GM12878 (cell line): Measurements from ENCODE around the gene PTPRF. TPM values are rescaled to one million over a fixed set of nuclear protein-coding genes. Genes with fewer than 3 reads are reported as not detected.

Source experiments
- CREB1 ChIP-seq: IDR thresholded peaks from 2 replicates; pipeline ENCODE4 v1.6.1; 2012; ENCODE audit warnings: low read depth, mild to moderate bottlenecking, inconsistent platforms
- CREM ChIP-seq: IDR thresholded peaks from 2 replicates; pipeline ENCODE4 v1.6.1; 2014; ENCODE audit warnings: antibody characterized with exemption, low read depth
- ZNF24 ChIP-seq: fragments of 450-650 bp; IDR thresholded peaks from 2 replicates; pipeline ENCODE4 v1.6.1; 2017; ENCODE audit warnings: antibody characterized with exemption, mild to moderate bottlenecking
- polyA plus RNA-seq, 11 experiments: library from polyadenylated mRNA; depleted of rRNA in 4 of 11; unstranded in 6 of 11; stranded (reverse) in 5 of 11; fragments of >200 nt; fragmentation: Nextera tagmentation in 4 of 11; fragmentation: Illumina TruSeq in 1 of 11; extraction: Ambion mirVana in 4 of 11; extraction: Trizol in 1 of 11; gene quantifications; 1 replicate in 1 of 11; 2 replicates in 10 of 11; pipeline versions ENCODE4 v1.2.1 to v1.2.3, GENCODE V29; 2011 to 2016; ENCODE audit warnings: inconsistent platforms in 2 of 11, missing spikeins in 2 of 11, low read depth in 1 of 11
- total RNA-seq, 4 experiments: library from RNA; depleted of rRNA in 3 of 4; stranded (reverse); fragments of >200 nt in 3 of 4; fragmentation: Illumina TruSeq in 1 of 4; extraction: Trizol in 1 of 4; gene quantifications; 2 replicates each; pipeline versions ENCODE4 v1.2.1 to v1.2.3, GENCODE V29; 2013 to 2021
- TF ChIP-seq, protein P1 (sequence below): IDR thresholded peaks from 2 replicates; pipeline ENCODE4 v1.6.1; 2012; ENCODE audit warnings: mild to moderate bottlenecking, low read depth, low read length
- TF ChIP-seq, protein P2 (sequence below): fragments of 450-650 bp; IDR thresholded peaks from 2 replicates; pipeline ENCODE4 v1.6.1; 2017; ENCODE audit warnings: mild to moderate bottlenecking, low read depth, inconsistent platforms; ENCODE audit not compliant: poor library complexity, severe bottlenecking

The PTPRF gene
- total and polyA plus RNA-seq, 10 of the 15 experiments (the other 5 are each of a cell fraction or from before 2014, with no cell fraction given): 0.04 to 2.6 (median 0.32) TPM

DNA sequence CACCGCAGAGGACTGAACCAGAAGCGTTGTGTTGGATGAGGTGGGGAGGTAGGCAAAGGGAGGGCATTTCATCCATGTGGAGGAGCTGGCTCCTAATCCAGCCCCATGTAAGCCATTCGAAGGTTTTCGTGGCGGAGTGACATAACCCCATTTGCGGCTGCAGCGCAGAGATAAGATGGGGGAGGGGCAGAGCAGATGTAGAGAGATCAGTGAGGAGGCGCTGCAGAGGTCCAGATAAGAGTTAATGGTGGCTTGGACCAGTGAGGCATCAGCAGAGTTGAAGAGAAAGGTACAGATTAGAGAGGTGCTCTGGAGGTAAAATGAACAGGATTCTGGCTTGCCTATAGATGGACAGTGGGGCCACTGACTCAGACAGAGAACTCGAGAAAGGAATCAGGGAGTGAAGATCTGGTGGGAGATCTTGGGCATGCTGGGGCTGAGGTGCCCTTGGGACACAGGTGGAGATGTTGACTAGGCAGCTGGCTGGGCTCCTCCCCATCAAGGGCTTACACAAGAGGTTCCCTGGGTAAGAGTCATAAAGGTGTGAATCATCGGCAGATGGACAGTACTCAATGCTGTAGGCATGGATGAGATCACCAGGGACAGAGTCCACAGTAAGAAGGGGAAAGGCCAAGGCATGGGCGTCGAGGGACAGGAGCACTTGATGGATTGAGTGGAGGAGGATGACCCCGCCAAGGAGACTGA, 7.8 kb upstream of the PTPRF start (continued):
- TF ChIP-seq, protein P1, sequence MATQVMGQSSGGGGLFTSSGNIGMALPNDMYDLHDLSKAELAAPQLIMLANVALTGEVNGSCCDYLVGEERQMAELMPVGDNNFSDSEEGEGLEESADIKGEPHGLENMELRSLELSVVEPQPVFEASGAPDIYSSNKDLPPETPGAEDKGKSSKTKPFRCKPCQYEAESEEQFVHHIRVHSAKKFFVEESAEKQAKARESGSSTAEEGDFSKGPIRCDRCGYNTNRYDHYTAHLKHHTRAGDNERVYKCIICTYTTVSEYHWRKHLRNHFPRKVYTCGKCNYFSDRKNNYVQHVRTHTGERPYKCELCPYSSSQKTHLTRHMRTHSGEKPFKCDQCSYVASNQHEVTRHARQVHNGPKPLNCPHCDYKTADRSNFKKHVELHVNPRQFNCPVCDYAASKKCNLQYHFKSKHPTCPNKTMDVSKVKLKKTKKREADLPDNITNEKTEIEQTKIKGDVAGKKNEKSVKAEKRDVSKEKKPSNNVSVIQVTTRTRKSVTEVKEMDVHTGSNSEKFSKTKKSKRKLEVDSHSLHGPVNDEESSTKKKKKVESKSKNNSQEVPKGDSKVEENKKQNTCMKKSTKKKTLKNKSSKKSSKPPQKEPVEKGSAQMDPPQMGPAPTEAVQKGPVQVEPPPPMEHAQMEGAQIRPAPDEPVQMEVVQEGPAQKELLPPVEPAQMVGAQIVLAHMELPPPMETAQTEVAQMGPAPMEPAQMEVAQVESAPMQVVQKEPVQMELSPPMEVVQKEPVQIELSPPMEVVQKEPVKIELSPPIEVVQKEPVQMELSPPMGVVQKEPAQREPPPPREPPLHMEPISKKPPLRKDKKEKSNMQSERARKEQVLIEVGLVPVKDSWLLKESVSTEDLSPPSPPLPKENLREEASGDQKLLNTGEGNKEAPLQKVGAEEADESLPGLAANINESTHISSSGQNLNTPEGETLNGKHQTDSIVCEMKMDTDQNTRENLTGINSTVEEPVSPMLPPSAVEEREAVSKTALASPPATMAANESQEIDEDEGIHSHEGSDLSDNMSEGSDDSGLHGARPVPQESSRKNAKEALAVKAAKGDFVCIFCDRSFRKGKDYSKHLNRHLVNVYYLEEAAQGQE: no peak
- TF ChIP-seq CREM (no peak), ZNF24 (no peak), CREB1 (no peak)
- TF ChIP-seq, protein P2, sequence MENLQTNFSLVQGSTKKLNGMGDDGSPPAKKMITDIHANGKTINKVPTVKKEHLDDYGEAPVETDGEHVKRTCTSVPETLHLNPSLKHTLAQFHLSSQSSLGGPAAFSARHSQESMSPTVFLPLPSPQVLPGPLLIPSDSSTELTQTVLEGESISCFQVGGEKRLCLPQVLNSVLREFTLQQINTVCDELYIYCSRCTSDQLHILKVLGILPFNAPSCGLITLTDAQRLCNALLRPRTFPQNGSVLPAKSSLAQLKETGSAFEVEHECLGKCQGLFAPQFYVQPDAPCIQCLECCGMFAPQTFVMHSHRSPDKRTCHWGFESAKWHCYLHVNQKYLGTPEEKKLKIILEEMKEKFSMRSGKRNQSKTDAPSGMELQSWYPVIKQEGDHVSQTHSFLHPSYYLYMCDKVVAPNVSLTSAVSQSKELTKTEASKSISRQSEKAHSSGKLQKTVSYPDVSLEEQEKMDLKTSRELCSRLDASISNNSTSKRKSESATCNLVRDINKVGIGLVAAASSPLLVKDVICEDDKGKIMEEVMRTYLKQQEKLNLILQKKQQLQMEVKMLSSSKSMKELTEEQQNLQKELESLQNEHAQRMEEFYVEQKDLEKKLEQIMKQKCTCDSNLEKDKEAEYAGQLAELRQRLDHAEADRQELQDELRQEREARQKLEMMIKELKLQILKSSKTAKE: no peak
